Thymus (tissue), 11 donors: ENCODE measurements around the gene SLC1A1. TPM values are rescaled to one million over a fixed set of nuclear protein-coding genes. Genes with fewer than 3 reads are reported as not detected.

ENCODE experiments used
- DNase-seq, 9 donors: peaks; one replicate each; pipeline ENCODE4 v3.0.0-alpha.2; 2013; ENCODE audit warnings: low spot score in 9 of 9, low read depth in 6 of 9, missing footprints in 1 of 9
- H3K27ac ChIP-seq, 2 donors: one replicate each; pipeline ENCODE4 v1.5.1; 2013; ENCODE audit warnings: control low read depth in 1 of 2, low read depth in 1 of 2, low read length in 1 of 2, mild to moderate bottlenecking in 1 of 2, moderate library complexity in 1 of 2
- H3K27me3 ChIP-seq, 2 donors: one replicate each; pipeline ENCODE4 v1.5.1; 2013; ENCODE audit warnings: low read length in 1 of 2; ENCODE audit not compliant: control insufficient read depth in 2 of 2, insufficient read depth in 1 of 2
- H3K36me3 ChIP-seq, 2 donors: one replicate each; pipeline ENCODE4 v1.5.1; 2013; ENCODE audit warnings: low read length in 1 of 2, mild to moderate bottlenecking in 1 of 2, moderate library complexity in 1 of 2; ENCODE audit not compliant: control insufficient read depth in 2 of 2, insufficient read depth in 2 of 2
- H3K4me1 ChIP-seq, 2 donors: one replicate each; pipeline ENCODE4 v1.5.1; 2013; ENCODE audit warnings: low read length in 2 of 2; ENCODE audit not compliant: control insufficient read depth in 2 of 2, insufficient read depth in 2 of 2
- H3K4me3 ChIP-seq, 2 donors: one replicate each; pipeline ENCODE4 v1.5.1; 2013; ENCODE audit warnings: low read length in 2 of 2, control low read depth in 1 of 2, mild to moderate bottlenecking in 1 of 2
- H3K9me3 ChIP-seq, 2 donors: one replicate each; pipeline ENCODE4 v1.5.1; 2013; ENCODE audit warnings: low read length in 1 of 2, mild to moderate bottlenecking in 1 of 2; ENCODE audit not compliant: control insufficient read depth in 2 of 2, insufficient read depth in 1 of 2
- WGBS: extraction: QIAGEN DNeasy Blood & Tissue Kit; methylation state at CpG from one replicate; pipeline ENCODE4 v1.1.7; 2013; 5-methylcytosine and 5-hydroxymethylcytosine counted together
- polyA plus RNA-seq: library from polyadenylated mRNA; stranded (reverse); fragments of 200-250 nt; gene quantifications from one replicate; pipeline ENCODE4 v1.2.3, GENCODE V29; 2013
- total RNA-seq: library from RNA; stranded (reverse); fragments of 120-200 nt; gene quantifications from one replicate; pipeline ENCODE4 v1.2.4, GENCODE V29; 2013
- donor health status: healthy.

Gene SLC1A1
- total and polyA plus RNA-seq, 2 donors = 0.42 to 0.59 TPM

DNA sequence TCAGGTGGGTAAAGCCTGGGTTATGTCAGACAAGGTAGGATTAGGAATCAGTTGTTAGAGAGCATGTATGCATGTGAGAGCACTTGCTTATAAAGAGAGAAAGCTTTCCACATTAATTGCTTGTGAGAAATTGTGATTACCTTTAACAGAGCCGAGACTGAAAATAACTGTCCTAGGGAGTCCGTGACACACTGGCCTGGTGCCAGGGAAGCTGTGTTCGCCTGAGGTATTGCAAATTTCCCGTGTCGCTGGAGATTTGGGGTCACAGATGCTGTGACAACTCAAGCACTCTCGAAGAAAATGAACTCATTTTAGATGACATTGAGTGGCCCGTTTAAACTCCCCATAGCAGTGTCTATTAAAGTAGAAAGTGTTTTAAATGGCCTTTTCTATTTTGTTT lies 9.6 kb downstream of the SLC1A1 start:
- DNase-seq = no peak
- no peak overlapping the region for H3K4me3 ChIP-seq
- WGBS = 91% methylated on average over 7 of the region's 7 CpGs

DNA sequence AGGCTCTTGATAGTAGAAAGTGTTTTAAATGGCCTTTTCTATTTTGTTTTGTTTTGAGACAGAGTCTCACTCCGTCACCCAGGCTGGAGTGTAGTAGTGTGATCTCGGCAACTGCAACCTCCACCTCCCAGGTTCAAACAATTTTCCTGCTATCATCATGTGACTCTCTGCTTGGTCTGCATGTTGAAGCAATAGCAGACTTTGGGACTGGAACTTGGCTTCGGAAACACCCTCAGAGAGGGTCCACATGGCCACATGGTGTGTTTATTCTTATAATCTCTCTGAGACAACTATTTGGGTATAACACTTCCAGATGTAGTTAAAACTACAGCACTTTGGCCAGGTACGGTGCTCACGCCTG lies 10.9 kb downstream of the SLC1A1 start:
- no peaks in the 10 kb centered on the region for H3K36me3 ChIP-seq
- no peak for DNase-seq
- no peaks in the 10 kb centered on the region for H3K4me1 ChIP-seq
- no peak overlapping the region for H3K4me3 ChIP-seq
- no peak overlapping the region for H3K27ac ChIP-seq
- peaks cover 0 to 7% of the 10 kb centered on the region in 2 donors for H3K27me3 ChIP-seq
- H3K9me3 ChIP-seq = no peaks in the 10 kb centered on the region
- 97% methylated on average over 5 of the region's 5 CpGs for WGBS

More for the DNA sequence above, 9.6 kb downstream of the SLC1A1 start:
- Histone ChIP-seq H3K9me3 (no peaks in the 10 kb centered on the region), H3K36me3 (no peaks in the 10 kb centered on the region), H3K27me3 (peaks cover 0 to 15% of the 10 kb centered on the region in 2 donors), H3K4me1 (no peaks in the 10 kb centered on the region), H3K27ac (no peak overlapping the region)

DNA sequence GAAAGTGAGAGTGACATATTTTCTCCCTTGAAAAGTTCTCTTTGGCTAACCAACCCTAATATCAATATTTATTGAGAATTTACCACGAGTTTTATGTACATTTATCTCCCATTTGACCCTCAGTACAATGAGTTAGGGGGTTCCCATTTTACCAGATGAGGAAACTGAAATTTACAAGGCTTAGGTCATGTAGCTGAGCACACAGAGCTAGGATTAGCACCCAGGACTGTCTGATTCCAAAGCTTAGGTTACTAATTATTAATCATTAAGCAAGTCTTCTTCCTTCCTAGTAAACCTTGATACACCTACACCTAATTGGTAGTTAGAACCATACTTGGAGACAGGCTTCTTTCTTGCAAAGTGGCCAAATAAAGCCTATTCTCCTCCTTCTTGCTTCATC lies 12.2 kb downstream of the SLC1A1 start:
- no peak for DNase-seq
- Histone ChIP-seq H3K36me3 (no peaks in the 10 kb centered on the region), H3K4me3 (no peak overlapping the region), H3K9me3 (no peaks in the 10 kb centered on the region), H3K4me1 (no peaks in the 10 kb centered on the region), H3K27me3 (no peaks in the 10 kb centered on the region), H3K27ac (no peak overlapping the region)
- 56% methylated on average over 1 of the region's 1 CpG for WGBS

DNA sequence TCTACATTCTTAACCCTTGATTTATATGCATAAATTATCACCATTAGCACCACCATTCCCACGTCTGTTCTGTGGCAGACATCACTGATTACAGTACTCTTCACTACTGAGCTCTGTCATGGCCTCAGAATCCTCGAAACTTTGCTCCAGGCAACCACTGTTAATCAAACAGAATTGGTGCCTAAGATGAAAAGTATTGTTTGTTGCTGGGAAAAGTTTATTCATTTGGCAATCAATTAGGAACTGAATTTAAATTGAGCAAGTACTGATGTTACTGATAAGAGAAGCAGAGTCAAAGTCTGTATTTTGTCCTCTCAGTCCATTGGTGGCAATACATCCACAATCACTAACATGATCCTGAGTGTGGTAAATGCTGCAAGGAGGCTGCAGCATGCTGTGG lies 12.8 kb downstream of the SLC1A1 start:
- WGBS = 87% methylated on average over 2 of the region's 2 CpGs
- no peak for DNase-seq
- no peaks in the 10 kb centered on the region for H3K36me3 ChIP-seq
- H3K27me3 ChIP-seq = no peaks in the 10 kb centered on the region
- H3K4me1 ChIP-seq = no peaks in the 10 kb centered on the region
- no peaks in the 10 kb centered on the region for H3K9me3 ChIP-seq
- no peak overlapping the region for H3K4me3 ChIP-seq
- H3K27ac ChIP-seq = no peak overlapping the region

DNA sequence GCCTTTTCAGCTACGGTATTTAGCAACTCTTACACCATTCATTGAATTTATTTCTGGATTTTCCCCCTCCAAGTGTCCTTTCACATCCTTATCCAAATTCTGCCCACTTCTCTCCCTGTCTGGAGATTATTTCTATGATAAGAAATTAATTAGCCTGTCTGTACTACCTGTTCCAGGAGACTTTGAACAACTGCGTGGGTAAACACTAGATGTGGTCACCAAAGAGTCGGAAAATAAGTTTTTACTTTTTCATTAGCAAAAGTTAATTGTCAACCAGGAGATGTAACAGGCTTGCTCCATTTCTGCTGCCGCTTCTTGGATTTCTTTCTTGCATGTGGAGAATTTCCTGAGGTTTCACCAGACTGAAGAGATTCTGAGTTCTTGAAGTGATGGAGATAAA lies 14.0 kb downstream of the SLC1A1 start:
- no peaks in the 10 kb centered on the region for H3K4me1 ChIP-seq
- no peak overlapping the region for H3K27ac ChIP-seq
- no peak overlapping the region for H3K4me3 ChIP-seq
- WGBS = 96% methylated on average over 4 of the region's 4 CpGs
- no peak for DNase-seq
- H3K9me3 ChIP-seq = no peaks in the 10 kb centered on the region
- H3K27me3 ChIP-seq = no peaks in the 10 kb centered on the region
- no peaks in the 10 kb centered on the region for H3K36me3 ChIP-seq

DNA sequence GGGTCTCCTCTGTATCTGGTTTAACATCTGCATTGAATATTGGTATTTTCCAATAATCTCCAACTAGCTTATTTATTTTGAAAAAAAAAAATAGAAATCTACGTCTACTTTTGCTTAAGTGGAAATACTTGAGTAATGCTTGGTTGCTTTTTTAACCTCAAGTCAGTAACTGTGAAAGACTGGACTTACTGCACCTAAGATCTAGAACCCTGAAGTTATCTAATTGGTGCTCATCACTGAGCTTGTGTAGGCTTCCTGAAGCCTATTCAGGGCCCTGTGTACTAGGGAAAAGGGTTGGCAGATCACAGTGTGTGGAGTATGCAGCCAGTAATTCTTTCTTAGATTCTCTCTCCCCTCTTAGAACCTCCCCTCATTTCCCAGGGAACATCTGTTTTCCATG lies 16.2 kb downstream of the SLC1A1 start:
- DNase-seq = no peak
- no peaks in the 10 kb centered on the region for H3K4me1 ChIP-seq
- no peak overlapping the region for H3K27ac ChIP-seq
- H3K4me3 ChIP-seq = no peak overlapping the region
- WGBS = 91% methylated on average over 1 of the region's 1 CpG
- H3K9me3 ChIP-seq = no peaks in the 10 kb centered on the region
- H3K36me3 ChIP-seq = no peaks in the 10 kb centered on the region
- H3K27me3 ChIP-seq = no peaks in the 10 kb centered on the region

DNA sequence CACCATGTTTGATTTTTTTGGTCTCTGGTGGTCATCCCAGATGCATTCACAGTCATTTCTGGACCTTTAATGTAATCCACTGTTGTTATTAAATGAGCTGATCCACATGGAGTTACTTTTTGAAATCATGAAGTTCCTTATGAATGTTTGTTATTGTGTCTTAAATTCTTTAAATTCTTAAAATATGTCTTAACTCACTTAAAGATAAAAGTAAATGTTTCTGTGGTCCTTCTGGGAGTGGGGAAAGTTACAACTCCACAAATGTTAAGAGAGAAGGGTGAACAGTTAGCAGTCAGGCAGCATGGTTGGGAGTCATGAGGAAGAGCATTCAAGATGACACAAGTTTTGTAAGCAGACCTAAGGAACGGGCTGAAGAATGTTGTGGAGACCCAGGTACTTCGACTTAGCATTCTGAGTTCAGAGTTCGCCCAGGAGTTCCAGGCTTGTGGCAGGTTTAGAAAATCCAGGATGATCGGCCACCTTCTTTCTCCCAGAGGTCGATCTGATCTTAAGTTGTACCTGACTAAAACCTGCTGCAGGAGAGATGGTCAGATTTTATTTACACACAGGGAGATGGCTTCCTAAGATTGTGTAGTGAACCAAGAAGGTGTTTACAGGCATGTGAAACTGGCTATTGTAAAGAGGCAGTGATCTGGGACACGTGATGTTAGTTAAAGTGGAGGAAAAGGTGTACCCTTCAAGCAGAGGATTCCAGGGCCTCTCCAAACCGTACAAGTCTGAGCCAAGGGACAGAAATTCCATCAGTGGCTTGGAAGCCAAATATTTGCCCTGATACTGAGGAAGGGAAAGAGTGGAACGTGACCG lies 17.2 kb downstream of the SLC1A1 start:
- Histone ChIP-seq H3K9me3 (no peaks in the 10 kb centered on the region), H3K36me3 (no peaks in the 10 kb centered on the region), H3K4me3 (no peak overlapping the region), H3K4me1 (no peaks in the 10 kb centered on the region), H3K27me3 (no peaks in the 10 kb centered on the region), H3K27ac (no peak overlapping the region)
- 81% methylated on average over 9 of the region's 9 CpGs for WGBS
- DNase-seq = no peak

DNA sequence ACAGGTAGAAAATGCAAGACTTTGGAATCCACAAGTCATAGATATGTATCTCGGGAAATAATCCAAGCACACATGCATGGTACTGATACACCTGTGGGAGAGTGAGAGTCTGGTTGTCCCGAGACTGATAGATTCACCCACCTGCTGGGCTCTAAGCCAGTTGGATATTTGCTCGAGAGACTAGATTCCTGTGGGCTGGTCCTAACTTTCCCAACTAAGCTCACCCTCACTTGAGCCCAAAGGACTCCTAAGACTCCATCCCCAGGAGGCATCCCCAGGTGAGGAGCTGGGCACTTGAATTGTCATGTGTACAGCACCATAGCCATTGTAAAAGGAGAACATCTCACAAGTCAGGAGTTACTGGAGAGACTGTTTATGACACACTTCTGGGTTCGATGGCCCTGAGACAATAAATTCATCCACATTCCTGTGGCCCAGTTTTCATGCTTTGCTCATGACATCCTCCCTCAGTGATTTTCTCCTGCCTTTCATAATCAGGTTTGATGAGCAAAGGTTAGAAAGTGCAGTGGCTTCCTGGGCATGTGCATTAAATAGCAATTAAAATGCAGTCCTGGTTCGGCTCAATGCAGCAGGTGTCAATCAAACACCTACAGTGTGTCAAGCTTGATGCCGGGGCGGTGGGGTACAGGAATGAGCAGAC lies 18.1 kb downstream of the SLC1A1 start:
- H3K4me3 ChIP-seq = no peak overlapping the region
- no peak for DNase-seq
- H3K36me3 ChIP-seq = no peaks in the 10 kb centered on the region
- WGBS = 92% methylated on average over 7 of the region's 7 CpGs
- no peak overlapping the region for H3K27ac ChIP-seq
- no peaks in the 10 kb centered on the region for H3K27me3 ChIP-seq
- H3K4me1 ChIP-seq = no peaks in the 10 kb centered on the region
- no peaks in the 10 kb centered on the region for H3K9me3 ChIP-seq

DNA sequence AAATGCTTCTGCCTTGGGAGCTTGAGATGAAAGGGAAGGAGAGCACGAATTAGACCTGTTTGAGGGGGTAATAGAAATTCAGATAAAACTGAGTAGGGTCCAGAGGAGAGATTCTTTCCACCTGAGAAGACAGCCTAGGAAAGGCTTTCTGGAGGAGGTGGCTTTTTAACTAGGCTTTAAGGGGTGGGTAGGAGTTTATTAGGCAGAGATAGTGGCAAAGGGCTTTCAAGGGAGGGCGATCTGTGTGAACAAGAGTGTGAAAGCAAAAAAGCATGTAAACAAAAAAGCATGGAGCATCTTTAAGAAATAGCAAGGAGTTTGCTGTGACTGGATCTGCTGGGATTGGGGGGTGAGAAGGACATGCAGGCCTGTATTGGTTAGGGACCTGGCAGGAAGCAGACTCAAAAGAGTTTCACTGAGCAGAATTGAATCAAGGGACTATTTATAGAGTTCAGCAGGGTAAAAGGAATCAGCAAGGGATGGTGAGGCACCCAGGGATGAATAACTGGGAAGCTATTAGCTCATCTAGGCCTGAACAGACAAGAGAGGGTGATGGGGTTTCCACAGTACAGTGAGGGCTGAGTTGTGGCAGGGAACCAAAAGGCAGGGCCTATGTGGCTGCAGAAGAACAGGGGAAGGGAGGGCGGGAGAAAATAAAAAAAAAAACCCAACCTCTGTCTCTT lies 18.8 kb downstream of the SLC1A1 start:
- Histone ChIP-seq H3K27ac (no peak overlapping the region), H3K36me3 (no peaks in the 10 kb centered on the region), H3K4me1 (no peaks in the 10 kb centered on the region), H3K9me3 (no peaks in the 10 kb centered on the region), H3K27me3 (no peaks in the 10 kb centered on the region), H3K4me3 (no peak overlapping the region)
- no peak for DNase-seq
- WGBS = 92% methylated on average over 3 of the region's 3 CpGs
